K562 (cell line): ENCODE data around the gene TSHZ1. TPM values are rescaled to one million over a fixed set of nuclear protein-coding genes. Genes with fewer than 3 reads are reported as not detected.

Source experiments
- ATAC-seq: fragments of 200-7000 bp; cut with Tn5 transposase; 3 replicates; pipeline ENCODE4 v1.9.1; 2020; ENCODE audit warnings: moderate library complexity
- BruUV-seq: library from RNA; stranded (reverse); fragments of 400-500 nt; replicated peaks from 2 replicates; lab custom pipeline; 2021; lab: Mats Ljungman, UMichigan
- CTCF ChIA-PET: fragments of 300-600 bp; formaldehyde crosslinking; extraction: SDS; loops from one replicate; lab custom pipeline; 2021; ENCODE audit warnings: low intra/inter-chr PET ratio; lab: Yijun Ruan, JAX
- POLR2A ChIA-PET: fragments of 300-600, 350-650 bp; sonication (Branson Sonifier 250); formaldehyde crosslinking; extraction: SDS; loops from one replicate; lab custom pipeline; 2021; ENCODE audit warnings: antibody characterized with exemption, inconsistent platforms; lab: Yijun Ruan, JAX
- DNase-seq, 4 experiments: peaks; one replicate each; pipeline versions ENCODE4 v3.0.0 to v3.0.0-alpha.2; 2011 to 2018; ENCODE audit warnings: low spot score in 3 of 4, mixed read lengths in 3 of 4; ENCODE audit errors: extremely low read depth in 1 of 4
- FAIRE-seq: peaks from 2 replicates; lab custom pipeline; 2011; peaks lifted over from hg19 to GRCh38; lab: Jason Lieb, UNC
- H2AFZ ChIP-seq: 2 replicates; pipeline ENCODE4 v1.6.0; 2011; ENCODE audit warnings: low read depth, low read length, control low read depth, inconsistent platforms
- H3K27ac ChIP-seq: fragments of 200-600 bp; 3 replicates; pipeline ENCODE4 v1.8.0; 2011; ENCODE audit warnings: low read depth, mild to moderate bottlenecking, control low read depth, inconsistent platforms, low read length, moderate library complexity, mixed read lengths; ENCODE audit errors: extremely low read depth
- H3K27me3 ChIP-seq, 2 experiments: fragments of 300-600 bp in 1 of 2; 2 replicates in 1 of 2; 3 replicates in 1 of 2; pipeline versions ENCODE4 v1.6.0 to v1.8.0; 2011; ENCODE audit warnings: inconsistent platforms in 2 of 2, low read length in 2 of 2, mild to moderate bottlenecking in 1 of 2, mixed read lengths in 1 of 2, moderate library complexity in 1 of 2; ENCODE audit not compliant: control insufficient read depth in 2 of 2, insufficient read depth in 2 of 2
- H3K36me3 ChIP-seq: fragments of 300-600 bp; 3 replicates; pipeline ENCODE4 v1.8.0; 2011; ENCODE audit warnings: mild to moderate bottlenecking, low read length, inconsistent platforms; ENCODE audit not compliant: control insufficient read depth, insufficient read depth
- H3K4me1 ChIP-seq, 2 experiments: fragments of 200-600 bp in 1 of 2; replicated peaks in 1 of 2; 2 replicates in 1 of 2; 3 replicates in 1 of 2; pipeline versions ENCODE4 v1.5.1 to v1.8.0; 2011; ENCODE audit warnings: inconsistent platforms in 2 of 2, low read length in 2 of 2, mild to moderate bottlenecking in 1 of 2, mixed read lengths in 1 of 2, moderate library complexity in 1 of 2; ENCODE audit not compliant: control insufficient read depth in 2 of 2, insufficient read depth in 2 of 2
- H3K4me2 ChIP-seq: 2 replicates; pipeline ENCODE4 v1.6.1; 2011; ENCODE audit warnings: low read length, control low read depth, inconsistent platforms, mixed read lengths; ENCODE audit not compliant: insufficient read depth
- H3K4me3 ChIP-seq: fragments of 200-600 bp; sonication (generic), shearing (Covaris generic); 2 replicates; pipeline ENCODE4 v1.5.1; 2016; ENCODE audit warnings: control low read depth, inconsistent platforms
- H3K79me2 ChIP-seq: fragments of 200-600 bp; 3 replicates; pipeline ENCODE4 v1.8.0; 2011; ENCODE audit warnings: low read length, inconsistent platforms; ENCODE audit not compliant: control insufficient read depth, insufficient read depth
- H3K9ac ChIP-seq, 2 experiments: 2 replicates each; pipeline versions ENCODE4 v1.6.0 to v1.6.1; 2011; ENCODE audit warnings: low read depth in 2 of 2, low read length in 2 of 2, control low read depth in 1 of 2, inconsistent platforms in 1 of 2, mild to moderate bottlenecking in 1 of 2, mixed read lengths in 1 of 2; ENCODE audit not compliant: insufficient read depth in 1 of 2
- H3K9me1 ChIP-seq: one replicate; pipeline ENCODE4 v1.6.0; 2011; ENCODE audit warnings: inconsistent platforms, mild to moderate bottlenecking, low read length, moderate library complexity; ENCODE audit not compliant: control insufficient read depth, insufficient read depth
- H3K9me3 ChIP-seq: replicated peaks from 2 replicates; pipeline ENCODE4 v1.5.1; 2011; ENCODE audit warnings: low read depth, low read length, inconsistent platforms; ENCODE audit not compliant: control insufficient read depth, insufficient read depth
- H4K20me1 ChIP-seq: replicated peaks from 2 replicates; pipeline ENCODE4 v1.6.1; 2011; ENCODE audit warnings: low read length, inconsistent platforms, mixed read lengths; ENCODE audit not compliant: control insufficient read depth, insufficient read depth
- BACH1 ChIP-seq: fragments of 200-800 bp; sonication (Bioruptor generic); IDR thresholded peaks from 2 replicates; pipeline ENCODE4 v1.6.1; 2016; ENCODE audit warnings: missing genetic modification characterization, missing compliant biosample characterization
- BRD9 ChIP-seq: fragments of 450-650 bp; IDR thresholded peaks from 2 replicates; pipeline ENCODE4 v1.6.1; 2018; ENCODE audit warnings: low read depth; ENCODE audit not compliant: partially characterized antibody
- COPS2 ChIP-seq: fragments of 450-650 bp; conservative IDR thresholded peaks from 2 replicates; pipeline ENCODE4 v1.6.1; 2016; ENCODE audit warnings: mild to moderate bottlenecking, moderate library complexity
- DDX20 ChIP-seq: fragments of 450-650 bp; IDR thresholded peaks from 2 replicates; pipeline ENCODE4 v1.6.1; 2016; ENCODE audit warnings: missing genetic modification characterization, low read depth, mild to moderate bottlenecking, missing compliant biosample characterization, moderate library complexity
- HEY1 ChIP-seq: fragments of 250-450 bp; sonication (Bioruptor Pico); IDR thresholded peaks from 2 replicates; pipeline ENCODE4 v1.5.0; 2020; ENCODE audit warnings: mild to moderate bottlenecking, moderate library complexity, borderline replicate concordance
- KAT8 ChIP-seq: fragments of 450-650 bp; IDR thresholded peaks from 2 replicates; pipeline ENCODE4 v1.6.1; 2016; ENCODE audit warnings: low read depth, mild to moderate bottlenecking
- MEIS2 ChIP-seq: fragments of 450-650 bp; IDR thresholded peaks from 2 replicates; pipeline ENCODE4 v1.6.1; 2014; ENCODE audit warnings: mild to moderate bottlenecking; ENCODE audit not compliant: partially characterized antibody
- NONO ChIP-seq, 2 experiments: fragments of 200-400 bp in 1 of 2; fragments of 450-650 bp in 1 of 2; formaldehyde crosslinking in 1 of 2; IDR thresholded peaks; 2 replicates each; pipeline ENCODE4 v1.6.1; 2017; ENCODE audit warnings: low read depth in 2 of 2, mild to moderate bottlenecking in 2 of 2, moderate library complexity in 2 of 2, low read length in 1 of 2
- POLR2AphosphoS2 ChIP-seq: IDR thresholded peaks from 2 replicates; pipeline ENCODE4 v1.6.1; 2012; ENCODE audit warnings: low read length, improper control_type of control experiment
- SLC30A9 ChIP-seq: fragments of 250-450 bp; sonication (Bioruptor Pico); IDR thresholded peaks from 2 replicates; pipeline ENCODE4 v1.8.0; 2022; ENCODE audit warnings: mild to moderate bottlenecking, moderate library complexity
- ZFX ChIP-seq: sonication (generic); formaldehyde crosslinking; IDR thresholded peaks from 2 replicates; pipeline ENCODE4 v1.8.0; 2022; ENCODE audit warnings: mild to moderate bottlenecking, missing genetic modification reagents, moderate library complexity
- ZNF124 ChIP-seq: sonication (generic); formaldehyde crosslinking; IDR thresholded peaks from 2 replicates; pipeline ENCODE4 v1.8.1; 2022; ENCODE audit warnings: missing genetic modification reagents
- ZNF224 ChIP-seq: sonication (generic); formaldehyde crosslinking; IDR thresholded peaks from 2 replicates; pipeline ENCODE4 v1.8.0; 2022; ENCODE audit warnings: mild to moderate bottlenecking, missing genetic modification reagents
- ZNF347 ChIP-seq: fragments of 450-650 bp; formaldehyde crosslinking; IDR thresholded peaks from 2 replicates; pipeline ENCODE4 v1.4.0; 2020; ENCODE audit warnings: low read depth, mild to moderate bottlenecking, moderate library complexity
- ZNF830 ChIP-seq: fragments of 250-450 bp; sonication (Bioruptor Pico); IDR thresholded peaks from 2 replicates; pipeline ENCODE4 v1.5.0; 2021; ENCODE audit warnings: mild to moderate bottlenecking
- WGBS: fragments of 100-300 bp; shearing (Covaris generic); methylation state at CpG from one replicate; pipeline ENCODE4 v1.1.6; 2016; ENCODE audit warnings: low coverage, mixed read lengths; ENCODE audit not compliant: insufficient coverage; ENCODE audit errors: missing lambda C conversion rate; 5-methylcytosine and 5-hydroxymethylcytosine counted together
- in situ Hi-C: fragments of 300-500 bp; cut with MboI; formaldehyde crosslinking; loops from 4 replicates; pipeline ENCODE4 v1.15.0; 2018; ENCODE audit warnings: inconsistent platforms, mixed read lengths
- intact Hi-C: fragments of 100-400 bp; cut with micrococcal nuclease; formaldehyde crosslinking; loops from 2 replicates; pipeline ENCODE4 v1.14.2; 2022
- polyA plus RNA-seq, 8 experiments: library from polyadenylated mRNA; depleted of rRNA in 4 of 8; stranded (reverse) in 5 of 8; unstranded in 3 of 8; fragments of >200 nt; fragmentation: Nextera tagmentation in 2 of 8; fragmentation: Illumina TruSeq in 1 of 8; extraction: Ambion mirVana in 2 of 8; extraction: Trizol in 1 of 8; gene quantifications; 2 replicates each; pipeline versions ENCODE4 v1.2.1 to v1.2.3, GENCODE V29; 2011 to 2014; ENCODE audit warnings: inconsistent platforms in 1 of 8, missing spikeins in 1 of 8
- total RNA-seq, 7 experiments: library from RNA; depleted of rRNA in 6 of 7; stranded (reverse); fragments of >200 nt in 6 of 7; fragmentation: Illumina TruSeq in 2 of 7; extraction: Trizol in 2 of 7; gene quantifications; 2 replicates each; pipeline versions ENCODE4 v1.2.1 to v1.2.3, GENCODE V29; 2011 to 2021; ENCODE audit warnings: low replicate concordance in 1 of 7

The TSHZ1 gene
- total and polyA plus RNA-seq, 9 of the 15 experiments (the other 6 are each of a cell fraction or from before 2014, with no cell fraction given) = 1.1 to 7.2 (median 2.7) TPM

- no peaks in the 10 kb centered on the region for H4K20me1 ChIP-seq
- WGBS = 13% methylated on average over 6 of the region's 9 CpGs
- FAIRE-seq = no peak
- H3K9me3 ChIP-seq = no peaks in the 10 kb centered on the region
- no peak overlapping the region for H3K27ac ChIP-seq
- H3K36me3 ChIP-seq = no peaks in the 10 kb centered on the region
- no peak overlapping the region for H2AFZ ChIP-seq
- intact Hi-C loops = no loop called here
- BruUV-seq = no TSS peak
- ChIA-PET CTCF (no interaction called here), POLR2A (no interaction called here)
- H3K4me2 ChIP-seq = no peak overlapping the region
- no peak for TF ChIP-seq HEY1
- TF ChIP-seq MEIS2 = no peak
- no peak for TF ChIP-seq ZNF347
- no peak for TF ChIP-seq ZFX (CRISPR knock-in tag)
- TF ChIP-seq DDX20 (tag) = no peak
- no peak for TF ChIP-seq ZNF830
- no peak for TF ChIP-seq BACH1 (tag)
- TF ChIP-seq POLR2AphosphoS2 = no peak
- TF ChIP-seq SLC30A9 (CRISPR knock-in tag) = no peak
- TF ChIP-seq BRD9 = no peak
- no peak for TF ChIP-seq COPS2
- TF ChIP-seq KAT8 = no peak
- TF ChIP-seq ZNF224 (CRISPR knock-in tag) = no peak
- no peak for TF ChIP-seq NONO (IDR thresholded peaks at IDR 0.05; ENCODE audit: low read depth in 2 of 2, low read length in 1 of 2)
- TF ChIP-seq ZNF124 (CRISPR knock-in tag) = no peak
- no peaks in the 10 kb centered on the region; a peak in 1 of 5 replicates for H3K4me1 ChIP-seq
- no peaks in the 10 kb centered on the region for H3K9me1 ChIP-seq
- H3K27me3 ChIP-seq = peaks cover 0 to 6% of the 10 kb centered on the region in 2 experiments; a peak in 3 of 5 replicates
- H3K79me2 ChIP-seq = no peaks in the 10 kb centered on the region
- no peak overlapping the region for H3K9ac ChIP-seq
- no peak overlapping the region for H3K4me3 ChIP-seq
- no peak for ATAC-seq
- peak in 1 of 4 experiments; percentile 3 for DNase-seq
- in situ Hi-C loops = no loop called here
Observed at GRCh38 chr18:75293591-75293990, 83.0 kb downstream of the TSHZ1 start.
